GM23338 (cell line): ENCODE results near the gene SYT17. TPM values are rescaled to one million over a fixed set of nuclear protein-coding genes. Genes with fewer than 3 reads are reported as not detected.

Experiments used
- ATAC-seq: fragments of 200-7000 bp; cut with Tn5 transposase; 3 replicates; pipeline ENCODE4 v1.9.1; 2020
- DNase-seq: peaks from one replicate; pipeline ENCODE4 v3.0.0-alpha.2; 2015; ENCODE audit warnings: low spot score
- H2AFZ ChIP-seq: fragments of 200-600 bp; sonication (generic); 2 replicates; pipeline ENCODE4 v1.8.0; 2016; ENCODE audit warnings: antibody characterized with exemption, mild to moderate bottlenecking, moderate library complexity
- H3F3A ChIP-seq: fragments of 200-600 bp; sonication (generic); replicated peaks from 2 replicates; pipeline ENCODE4 v1.8.0; 2017; ENCODE audit warnings: antibody characterized with exemption, mixed run types, low read depth
- H3K27ac ChIP-seq: fragments of 200-600 bp; sonication (generic); 2 replicates; pipeline ENCODE4 v1.6.1; 2016; ENCODE audit warnings: low read depth
- H3K27me3 ChIP-seq: fragments of 200-600 bp; sonication (generic); 2 replicates; pipeline ENCODE4 v1.8.0; 2016; ENCODE audit warnings: mild to moderate bottlenecking, mixed run types, moderate library complexity; ENCODE audit not compliant: insufficient read depth
- H3K36me3 ChIP-seq: fragments of 200-600 bp; sonication (generic); 2 replicates; pipeline ENCODE4 v1.8.0; 2016; ENCODE audit warnings: mild to moderate bottlenecking; ENCODE audit not compliant: insufficient read depth
- H3K4me1 ChIP-seq: fragments of 200-600 bp; sonication (generic); 2 replicates; pipeline ENCODE4 v1.8.0; 2016; ENCODE audit warnings: mild to moderate bottlenecking, moderate library complexity; ENCODE audit not compliant: insufficient read depth
- H3K4me2 ChIP-seq: fragments of 200-600 bp; sonication (generic); 2 replicates; pipeline ENCODE4 v1.7.1; 2017; ENCODE audit warnings: mixed run types
- H3K4me3 ChIP-seq: fragments of 200-600 bp; sonication (generic); 2 replicates; pipeline ENCODE4 v1.6.1; 2016; ENCODE audit warnings: mixed run types
- H3K79me2 ChIP-seq: fragments of 200-600 bp; sonication (generic); replicated peaks from 2 replicates; pipeline ENCODE4 v1.8.0; 2017; ENCODE audit warnings: mild to moderate bottlenecking; ENCODE audit not compliant: insufficient read depth
- H3K9me2 ChIP-seq: fragments of 200-600 bp; sonication (generic); 2 replicates; pipeline ENCODE4 v1.8.0; 2017; ENCODE audit not compliant: insufficient read depth
- H4K20me1 ChIP-seq: fragments of 200-600 bp; sonication (generic); replicated peaks from 2 replicates; pipeline ENCODE4 v1.8.0; 2017; ENCODE audit warnings: mild to moderate bottlenecking; ENCODE audit not compliant: insufficient read depth
- H3K27ac Mint-ChIP-seq: 2 replicates; pipeline ENCODE4 v1.8.0; 2020; ENCODE audit warnings: inconsistent platforms, mild to moderate bottlenecking, moderate library complexity, mixed read lengths
- H3K27me3 Mint-ChIP-seq: 3 replicates; pipeline ENCODE4 v1.8.0; 2022; ENCODE audit warnings: low read depth, mild to moderate bottlenecking, moderate library complexity, mixed read lengths, inconsistent platforms; ENCODE audit not compliant: insufficient read depth, poor library complexity
- H3K36me3 Mint-ChIP-seq: 3 replicates; pipeline ENCODE4 v1.8.0; 2021; ENCODE audit warnings: low read depth, mild to moderate bottlenecking, inconsistent platforms, moderate library complexity, mixed read lengths
- H3K4me1 Mint-ChIP-seq: 3 replicates; pipeline ENCODE4 v1.8.0; 2020; ENCODE audit warnings: mild to moderate bottlenecking, inconsistent platforms, mixed read lengths
- H3K4me3 Mint-ChIP-seq: 3 replicates; pipeline ENCODE4 v1.8.0; 2021; ENCODE audit warnings: moderate library complexity, mild to moderate bottlenecking, inconsistent platforms, mixed read lengths
- H3K9me3 Mint-ChIP-seq: 3 replicates; pipeline ENCODE4 v1.8.0; 2020; ENCODE audit warnings: moderate library complexity, mild to moderate bottlenecking, inconsistent platforms, mixed read lengths
- CREB1 ChIP-seq: fragments of 250-450 bp; sonication (Bioruptor Pico); IDR thresholded peaks from 2 replicates; pipeline ENCODE4 v1.5.0; 2020; ENCODE audit warnings: low read depth, mild to moderate bottlenecking, moderate library complexity
- CTCF ChIP-seq, 2 experiments: fragments of 200-600 bp in 1 of 2; sonication (generic) in 1 of 2; conservative IDR thresholded peaks; 2 replicates each; pipeline versions ENCODE4 v1.5.1 to v1.6.1; 2016 to 2017; ENCODE audit warnings: antibody characterized with exemption in 2 of 2, low read depth in 2 of 2, mild to moderate bottlenecking in 2 of 2, moderate library complexity in 1 of 2
- ETS1 ChIP-seq: IDR thresholded peaks from 2 replicates; pipeline ENCODE4 v1.6.1; 2016; ENCODE audit warnings: antibody characterized with exemption
- EZH2 ChIP-seq: fragments of 200-600 bp; sonication (generic); IDR thresholded peaks from one replicate; pipeline ENCODE4 v1.8.0; 2017; ENCODE audit warnings: antibody characterized with exemption, mild to moderate bottlenecking, low read depth; ENCODE audit not compliant: unreplicated experiment
- EZH2phosphoT487 ChIP-seq: fragments of 200-600 bp; sonication (generic); IDR thresholded peaks from one replicate; pipeline ENCODE4 v1.8.1; 2018; ENCODE audit warnings: antibody characterized with exemption; ENCODE audit not compliant: unreplicated experiment
- NANOG ChIP-seq: IDR thresholded peaks from 2 replicates; pipeline ENCODE4 v1.6.1; 2016; ENCODE audit warnings: antibody characterized with exemption, borderline replicate concordance
- POLR2AphosphoS5 ChIP-seq: IDR thresholded peaks from 2 replicates; pipeline ENCODE4 v1.6.1; 2016; ENCODE audit warnings: antibody characterized with exemption, low read depth
- REST ChIP-seq: IDR thresholded peaks from one replicate; pipeline ENCODE4 v1.6.1; 2018; ENCODE audit warnings: antibody characterized with exemption; ENCODE audit not compliant: unreplicated experiment
- STAT1 ChIP-seq: IDR thresholded peaks from one replicate; pipeline ENCODE4 v1.6.1; 2016; ENCODE audit warnings: antibody characterized with exemption; ENCODE audit not compliant: unreplicated experiment
- ZNF331 ChIP-seq: fragments of 250-450 bp; sonication (Bioruptor Pico); IDR thresholded peaks from 2 replicates; pipeline ENCODE4 v1.5.0; 2020; ENCODE audit warnings: low read depth, mild to moderate bottlenecking, moderate library complexity
- polyA plus RNA-seq: library from polyadenylated mRNA; unstranded; fragments of >200 nt; fragmentation: Nextera tagmentation; extraction: Ambion mirVana; gene quantifications from 2 replicates; pipeline ENCODE4 v1.2.1, GENCODE V29; 2016
- total RNA-seq: library from RNA; depleted of rRNA; stranded (reverse); fragments of >200 nt; shearing (Covaris generic); gene quantifications from 2 replicates; pipeline ENCODE4 v1.2.3, GENCODE V29; 2014

SYT17 gene
- total and polyA plus RNA-seq, 2 experiments from 2014 or later, result 5.3 to 9.5 TPM

GRCh38 chr16:19235886-19236285 is 67.8 kb downstream of the SYT17 start:
- H3K27ac Mint-ChIP-seq, result no peak overlapping the region
- no peaks in the 10 kb centered on the region for H3K27me3 ChIP-seq
- H3K4me3 Mint-ChIP-seq, result no peak overlapping the region
- peaks cover 6% of the 10 kb centered on the region for H3K4me1 Mint-ChIP-seq
- H3K27ac ChIP-seq, result no peak overlapping the region
- no peaks in the 10 kb centered on the region for H3F3A ChIP-seq
- H4K20me1 ChIP-seq, result no peaks in the 10 kb centered on the region
- H3K36me3 ChIP-seq, result no peaks in the 10 kb centered on the region
- no peak overlapping the region for H3K4me3 ChIP-seq
- no peak overlapping the region for H2AFZ ChIP-seq
- no peak overlapping the region for H3K4me2 ChIP-seq
- H3K4me1 ChIP-seq, result no peaks in the 10 kb centered on the region
- H3K79me2 ChIP-seq, result no peaks in the 10 kb centered on the region
- TF ChIP-seq ETS1 (no peak), REST (no peak), POLR2AphosphoS5 (no peak), EZH2 (no peak), STAT1 (no peak), NANOG (no peak), ZNF331 (CRISPR knock-in tag) (no peak), CTCF (conservative IDR thresholded peaks at IDR 0.05; ENCODE audit: low read depth in 2 of 2) (no peak), CREB1 (CRISPR knock-in tag) (no peak)
- H3K9me3 Mint-ChIP-seq, result peaks cover 51% of the 10 kb centered on the region
- no peaks in the 10 kb centered on the region for H3K27me3 Mint-ChIP-seq
- no peak for ATAC-seq
- DNase-seq, result no peak
- H3K9me2 ChIP-seq, result no peaks in the 10 kb centered on the region
- peaks cover 45% of the 10 kb centered on the region for H3K36me3 Mint-ChIP-seq

GRCh38 chr16:19236561-19237209 is 68.6 kb downstream of the SYT17 start:
- Histone ChIP-seq H3K4me1 (no peaks in the 10 kb centered on the region), H3K4me2 (no peak overlapping the region), H3K79me2 (no peaks in the 10 kb centered on the region), H3F3A (no peaks in the 10 kb centered on the region), H3K4me3 (no peak overlapping the region), H3K36me3 (no peaks in the 10 kb centered on the region), H3K27me3 (no peaks in the 10 kb centered on the region), H3K9me2 (no peaks in the 10 kb centered on the region), H4K20me1 (no peaks in the 10 kb centered on the region), H2AFZ (no peak overlapping the region), H3K27ac (no peak overlapping the region)
- DNase-seq (no peak), ATAC-seq (no peak)
- H3K36me3 Mint-ChIP-seq, result peaks cover 45% of the 10 kb centered on the region
- no peak overlapping the region for H3K27ac Mint-ChIP-seq
- H3K9me3 Mint-ChIP-seq, result peaks cover 54% of the 10 kb centered on the region
- H3K27me3 Mint-ChIP-seq, result no peaks in the 10 kb centered on the region
- H3K4me3 Mint-ChIP-seq, result no peak overlapping the region
- peaks cover 4% of the 10 kb centered on the region for H3K4me1 Mint-ChIP-seq
- TF ChIP-seq REST, result no peak
- no peak for TF ChIP-seq CREB1 (CRISPR knock-in tag)
- TF ChIP-seq EZH2phosphoT487, result no peak
- no peak for TF ChIP-seq CTCF (conservative IDR thresholded peaks at IDR 0.05; ENCODE audit: low read depth in 2 of 2)
